Activated CD4-positive, alpha-beta memory T cell treated with anti-CD3 and anti-CD28 coated beads, Interleukin-2, amount 10 ng/mL, durations not matched to agents 7 days and 5 days (primary cell): ENCODE results near the gene MYOM1. TPM values are rescaled to one million over a fixed set of nuclear protein-coding genes. Genes with fewer than 3 reads are reported as not detected.
A peak's percentile ranks its signal among the peaks of the same experiment; 100 is the strongest.

Source experiments
- CTCF ChIA-PET: fragments of 350-600 bp; sonication (Branson Sonifier 250); formaldehyde crosslinking; loops from one replicate; lab custom pipeline; 2021; ENCODE audit warnings: antibody characterized with exemption, inconsistent platforms; lab: Charles Lee
- POLR2A ChIA-PET: fragments of 350-600 bp; sonication (Branson Sonifier 250); formaldehyde crosslinking; loops from one replicate; lab custom pipeline; 2021; ENCODE audit warnings: antibody characterized with exemption; lab: Charles Lee
- DNase-seq: peaks from one replicate; pipeline ENCODE4 v3.0.0-alpha.2; 2020
- H3K27ac Mint-ChIP-seq: one replicate; pipeline ENCODE4 v1.8.0; 2021; ENCODE audit warnings: mild to moderate bottlenecking, mixed read lengths
- H3K27me3 Mint-ChIP-seq: one replicate; pipeline ENCODE4 v1.8.0; 2021; ENCODE audit warnings: mixed read lengths
- H3K36me3 Mint-ChIP-seq: one replicate; pipeline ENCODE4 v1.8.0; 2021; ENCODE audit warnings: low read depth, mixed read lengths
- H3K4me1 Mint-ChIP-seq: one replicate; pipeline ENCODE4 v1.8.0; 2021; ENCODE audit warnings: mixed read lengths
- H3K4me3 Mint-ChIP-seq: one replicate; pipeline ENCODE4 v1.8.0; 2021; ENCODE audit warnings: mild to moderate bottlenecking, mixed read lengths
- H3K9me3 Mint-ChIP-seq: one replicate; pipeline ENCODE4 v1.8.0; 2021; ENCODE audit warnings: mixed read lengths
- total RNA-seq, 2 experiments: library from RNA; stranded (reverse); gene quantifications; one replicate each; pipeline ENCODE4 v1.2.3, GENCODE V29; 2021

The MYOM1 gene
- total RNA-seq, 2 experiments from 2014 or later, result 1.7 to 2.4 TPM

DNA sequence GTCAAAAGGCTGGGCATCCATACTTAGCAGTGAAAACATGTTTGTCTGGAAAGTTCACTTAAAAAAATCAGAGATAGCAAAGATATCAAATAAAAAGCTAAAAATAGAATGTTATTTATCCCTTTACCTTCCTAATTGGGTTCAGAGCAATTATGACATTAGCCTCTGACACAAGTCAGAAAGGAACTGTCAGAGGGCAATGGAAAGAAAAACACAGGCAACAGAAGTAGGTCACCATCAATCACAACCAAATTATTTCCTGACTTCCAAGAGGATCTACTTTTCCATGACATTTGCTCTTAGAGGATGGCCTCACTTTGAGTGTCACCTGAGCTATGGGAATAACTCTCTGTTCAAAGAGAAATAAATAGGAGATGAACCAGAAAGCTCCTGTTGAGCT is 27.5 kb downstream of the MYOM1 start:
- CTCF ChIA-PET, result interaction anchor here (1.0 kb wide), 1 partner anchor 10 kb away, joined by 3 read pairs; no protein-coding TSS in a partner anchor
- H3K9me3 Mint-ChIP-seq, result no peaks in the 10 kb centered on the region
- no peak overlapping the region for H3K4me3 Mint-ChIP-seq
- H3K27me3 Mint-ChIP-seq, result peaks cover 8% of the 10 kb centered on the region
- no peak overlapping the region for H3K27ac Mint-ChIP-seq
- H3K4me1 Mint-ChIP-seq, result no peaks in the 10 kb centered on the region
- POLR2A ChIA-PET, result interaction anchor here (0.9 kb wide), 1 partner anchor 548 kb away, joined by 3 read pairs; no protein-coding TSS in a partner anchor
- DNase-seq, result no peak
- no peaks in the 10 kb centered on the region for H3K36me3 Mint-ChIP-seq

DNA sequence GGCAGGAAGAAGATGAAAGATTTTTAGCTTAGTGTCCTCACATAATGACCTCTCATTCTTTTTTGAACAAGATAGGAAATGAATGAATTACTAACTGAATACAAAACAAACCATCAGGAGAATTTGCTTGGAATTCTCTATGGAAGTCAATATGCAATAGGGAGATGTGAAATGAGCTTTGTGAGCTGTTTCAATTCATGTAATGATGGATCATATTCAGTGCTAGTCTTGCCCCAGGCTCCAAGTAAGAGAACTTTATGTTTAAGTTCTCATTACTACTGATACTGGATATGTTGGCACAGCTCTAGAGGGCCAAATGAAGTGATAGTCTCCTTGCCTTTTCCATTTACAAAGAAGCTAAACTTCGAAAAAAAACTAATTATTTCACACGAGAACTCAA is 29.2 kb downstream of the MYOM1 start:
- no peaks in the 10 kb centered on the region for H3K4me1 Mint-ChIP-seq
- CTCF ChIA-PET, result no interaction called here
- peaks cover 8% of the 10 kb centered on the region for H3K27me3 Mint-ChIP-seq
- H3K27ac Mint-ChIP-seq, result no peak overlapping the region
- H3K9me3 Mint-ChIP-seq, result no peaks in the 10 kb centered on the region
- no peak for DNase-seq
- POLR2A ChIA-PET, result no interaction called here
- no peak overlapping the region for H3K4me3 Mint-ChIP-seq
- no peaks in the 10 kb centered on the region for H3K36me3 Mint-ChIP-seq

DNA sequence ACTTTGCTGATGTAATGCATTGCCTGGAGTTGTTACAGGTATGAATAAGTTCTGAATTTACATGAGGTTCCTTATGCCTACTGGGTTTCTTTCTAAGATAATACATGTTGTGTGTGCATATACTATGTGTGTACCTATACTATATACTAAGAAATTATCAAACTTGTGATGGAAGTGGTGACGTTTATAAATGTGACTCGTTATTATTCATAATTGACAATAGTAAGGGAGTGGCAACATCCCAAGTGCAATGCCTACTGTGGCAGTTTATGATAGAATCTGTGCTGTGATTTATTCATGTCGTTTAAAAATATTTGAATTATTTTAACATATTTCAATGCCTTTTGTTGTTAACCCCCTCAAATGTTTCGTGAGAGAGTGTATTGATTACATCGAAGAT is 29.9 kb downstream of the MYOM1 start:
- Mint-ChIP-seq H3K36me3 (no peaks in the 10 kb centered on the region), H3K4me1 (no peaks in the 10 kb centered on the region), H3K4me3 (no peak overlapping the region), H3K9me3 (no peaks in the 10 kb centered on the region), H3K27me3 (peaks cover 3% of the 10 kb centered on the region), H3K27ac (no peak overlapping the region)
- ChIA-PET CTCF (no interaction called here), POLR2A (no interaction called here)
- no peak for DNase-seq

DNA sequence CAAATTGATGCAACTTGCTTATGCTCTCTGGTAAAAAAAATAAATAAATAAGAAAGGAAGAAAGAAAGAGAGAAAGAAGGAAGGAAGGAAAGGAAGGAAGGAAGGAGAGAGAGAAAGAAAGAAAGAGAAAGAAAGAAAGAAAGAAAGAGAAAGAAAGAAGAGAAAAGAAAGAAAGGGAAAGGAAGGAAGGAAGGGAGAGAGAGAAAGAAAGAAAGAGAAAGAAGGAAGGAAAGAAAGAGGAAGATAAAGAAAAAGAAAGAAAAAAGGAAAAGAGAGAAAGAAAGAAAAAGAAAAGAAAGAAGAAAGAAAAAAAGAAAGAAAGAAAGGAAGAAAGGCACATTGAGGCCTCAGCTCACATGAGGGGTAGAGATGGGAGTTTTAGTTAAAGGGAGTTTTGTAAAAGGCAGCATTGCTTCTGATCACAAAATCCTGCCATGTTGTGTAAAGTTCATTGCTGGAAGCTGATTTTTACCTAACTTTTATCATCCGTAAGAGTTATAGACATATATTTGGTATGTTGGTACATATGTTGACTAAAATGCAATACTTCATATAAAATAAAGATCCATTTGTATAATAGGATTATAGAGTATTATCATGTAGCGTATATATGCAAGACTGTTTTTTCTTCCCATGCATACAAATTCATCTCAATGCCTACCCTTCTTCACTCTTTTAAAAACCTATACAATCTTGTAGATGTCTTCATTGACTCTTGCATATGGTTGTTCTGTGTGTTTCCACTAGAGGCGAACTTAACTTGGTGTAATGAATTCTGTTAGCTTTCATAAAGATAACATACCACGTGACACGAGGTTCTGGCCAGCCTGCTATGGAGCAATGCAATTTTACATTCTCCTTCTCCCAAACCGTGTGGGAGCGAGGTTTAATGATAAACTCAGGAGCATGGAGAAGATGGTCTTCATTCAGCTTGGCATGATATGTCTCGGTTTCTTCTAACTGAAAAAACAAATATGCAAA is 32.8 kb downstream of the MYOM1 start:
- H3K4me1 Mint-ChIP-seq, result no peaks in the 10 kb centered on the region
- H3K27me3 Mint-ChIP-seq, result no peaks in the 10 kb centered on the region
- POLR2A ChIA-PET, result interaction anchor here (0.6 kb wide), 2 partner anchors 115 to 215 kb away, joined by 3 read pairs; no protein-coding TSS in a partner anchor
- no peaks in the 10 kb centered on the region for H3K9me3 Mint-ChIP-seq
- no peak overlapping the region for H3K4me3 Mint-ChIP-seq
- DNase-seq, result no peak
- H3K36me3 Mint-ChIP-seq, result no peaks in the 10 kb centered on the region
- no peak overlapping the region for H3K27ac Mint-ChIP-seq
- CTCF ChIA-PET, result interaction anchor here (1.3 kb wide), 1 partner anchor 58 kb away, joined by 3 read pairs; no protein-coding TSS in a partner anchor

DNA sequence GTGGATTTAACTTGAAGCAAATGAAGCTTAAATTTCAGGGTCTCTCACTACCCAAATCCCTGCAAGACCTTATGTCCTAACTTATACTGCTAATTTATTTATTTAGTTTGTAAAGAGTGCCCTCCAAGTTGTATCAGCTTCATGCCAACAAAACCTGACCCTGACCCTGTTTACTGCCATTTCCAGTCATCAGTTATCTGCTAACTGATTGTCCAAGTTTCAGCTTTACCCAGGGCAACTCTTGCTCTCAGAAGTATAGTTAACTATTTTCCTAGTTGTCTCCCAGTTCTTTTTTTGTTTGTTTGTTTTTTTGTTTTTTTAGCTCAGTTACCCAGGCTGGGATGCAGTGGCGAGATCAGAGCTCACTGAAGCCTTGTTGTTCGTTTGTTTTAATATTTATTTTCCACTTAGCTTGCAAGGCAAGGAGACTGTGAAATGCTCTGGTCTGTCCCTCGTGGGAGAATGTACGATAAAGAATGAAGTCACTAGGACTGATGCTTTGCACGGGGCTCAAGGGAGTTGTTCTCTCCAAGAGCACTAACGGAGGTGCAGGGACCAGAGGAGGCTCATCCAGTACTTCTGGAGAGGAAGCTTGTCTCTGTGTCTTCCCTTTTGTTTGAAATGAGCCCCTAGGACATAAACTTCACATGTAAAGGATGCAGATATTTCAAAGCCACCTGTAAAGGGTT is 35.3 kb downstream of the MYOM1 start:
- no peak overlapping the region for H3K27ac Mint-ChIP-seq
- no peaks in the 10 kb centered on the region for H3K4me1 Mint-ChIP-seq
- ChIA-PET POLR2A (no interaction called here), CTCF (interaction anchor here (0.7 to 1.3 kb wide), 3 partner anchors 37 to 61 kb away, joined by 3 read pairs; no protein-coding TSS in a partner anchor)
- H3K4me3 Mint-ChIP-seq, result no peak overlapping the region
- no peaks in the 10 kb centered on the region for H3K9me3 Mint-ChIP-seq
- no peaks in the 10 kb centered on the region for H3K27me3 Mint-ChIP-seq
- no peak for DNase-seq
- no peaks in the 10 kb centered on the region for H3K36me3 Mint-ChIP-seq

DNA sequence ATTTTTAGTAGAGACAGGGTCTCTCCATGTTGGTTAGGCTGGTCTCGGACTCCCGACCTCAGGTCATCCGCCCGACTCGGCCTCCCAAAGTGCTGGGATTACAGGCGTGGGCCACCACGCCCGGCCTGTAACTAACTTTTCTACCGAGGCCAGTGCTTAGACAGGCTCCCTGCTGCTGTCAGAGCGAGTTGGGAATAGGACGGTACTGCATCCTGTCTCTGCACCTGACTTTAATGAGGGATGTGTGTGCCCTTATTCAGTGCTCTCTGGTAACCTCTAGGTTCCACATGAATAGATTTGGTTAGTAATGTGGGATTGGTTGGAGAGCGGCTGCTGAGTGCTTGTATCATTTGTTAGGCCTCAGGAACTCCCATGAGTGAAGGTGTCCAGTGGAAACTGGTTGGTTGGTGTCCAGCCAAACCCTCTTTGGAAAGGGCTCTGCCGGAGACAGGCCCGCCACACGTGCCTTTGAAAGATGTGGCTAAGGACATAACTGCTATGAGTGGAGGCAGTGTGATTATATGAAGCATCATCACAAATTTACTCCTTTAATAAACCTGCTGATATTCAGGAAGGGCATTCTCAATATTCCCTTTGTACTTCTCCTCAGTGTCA is 36.6 kb downstream of the MYOM1 start:
- H3K27ac Mint-ChIP-seq, result no peak overlapping the region
- no peaks in the 10 kb centered on the region for H3K9me3 Mint-ChIP-seq
- ChIA-PET POLR2A (no interaction called here), CTCF (interaction anchor here (0.7 to 1.2 kb wide), 2 partner anchors 62 to 79 kb away, joined by 3 to 4 read pairs; no protein-coding TSS in a partner anchor)
- H3K4me1 Mint-ChIP-seq, result no peaks in the 10 kb centered on the region
- no peak for DNase-seq
- no peaks in the 10 kb centered on the region for H3K27me3 Mint-ChIP-seq
- no peak overlapping the region for H3K4me3 Mint-ChIP-seq
- H3K36me3 Mint-ChIP-seq, result no peaks in the 10 kb centered on the region

DNA sequence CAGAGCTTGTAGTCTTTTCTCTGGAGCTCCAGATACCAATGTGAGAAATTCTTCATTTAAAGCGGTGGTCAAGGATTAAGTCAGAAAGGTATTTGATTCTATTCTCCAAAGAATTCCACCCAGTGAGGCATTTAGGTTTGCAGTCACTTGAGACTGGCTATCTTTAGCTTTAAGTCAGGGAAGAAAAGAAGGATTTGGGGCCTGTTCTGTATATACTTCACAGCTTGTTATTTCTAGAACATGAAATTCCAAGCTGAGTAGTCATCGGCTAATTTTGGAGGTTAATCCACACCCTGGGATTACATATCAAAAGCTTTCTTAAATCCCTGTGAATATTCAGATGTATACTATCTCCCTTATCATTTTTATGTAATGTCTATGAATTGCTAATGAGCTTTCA is 39.4 kb downstream of the MYOM1 start:
- no peak for DNase-seq

DNA sequence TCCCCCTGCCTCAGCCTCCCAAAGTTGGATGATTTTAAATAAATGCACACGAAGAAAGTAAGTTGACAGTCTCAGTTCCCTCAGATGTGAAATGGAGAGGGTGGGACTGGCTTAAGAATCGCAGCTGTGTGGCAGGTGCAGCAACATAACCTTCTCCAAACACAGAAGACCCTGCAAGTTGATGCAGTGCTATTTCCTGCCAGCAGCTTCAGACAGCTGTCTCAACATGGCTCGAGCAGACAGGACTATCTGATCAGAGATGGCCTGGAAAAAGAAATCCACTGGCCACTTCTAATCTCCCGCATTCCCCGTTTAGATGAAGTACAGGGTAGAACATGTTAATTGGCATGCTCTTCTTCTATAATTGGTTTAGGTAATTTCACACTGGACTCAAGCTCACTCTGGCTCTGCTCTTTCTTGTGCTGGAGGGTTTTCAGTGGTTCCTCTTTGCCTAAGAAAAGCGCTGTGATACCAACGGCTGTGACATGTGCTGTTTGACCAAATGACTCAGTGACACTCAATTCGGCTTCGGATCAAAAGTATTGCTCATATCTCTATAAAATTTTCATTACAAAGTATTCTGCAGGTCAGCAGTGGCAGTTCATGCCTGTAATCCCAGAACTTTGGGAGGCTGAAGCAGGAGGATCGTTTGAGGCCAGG is 40.2 kb downstream of the MYOM1 start:
- Mint-ChIP-seq H3K4me3 (no peak overlapping the region), H3K27me3 (no peaks in the 10 kb centered on the region), H3K4me1 (no peaks in the 10 kb centered on the region), H3K27ac (no peak overlapping the region), H3K36me3 (no peaks in the 10 kb centered on the region), H3K9me3 (no peaks in the 10 kb centered on the region)
- DNase-seq, result no peak
- CTCF ChIA-PET, result interaction anchor here (0.6 to 1.9 kb wide), 5 partner anchors 28 to 143 kb away, joined by 3 to 5 read pairs (median 4); no protein-coding TSS in a partner anchor
- POLR2A ChIA-PET, result interaction anchor here (1.1 kb wide), 1 partner anchor 67 kb away, joined by 3 read pairs; the partner anchor contains the start of gene MYL12A

More for the DNA sequence above, 39.4 kb downstream of the MYOM1 start:
- ChIA-PET CTCF (interaction anchor here (0.6 to 1.9 kb wide), 5 partner anchors 29 to 143 kb away, joined by 3 to 5 read pairs (median 4); no protein-coding TSS in a partner anchor), POLR2A (no interaction called here)
- H3K4me3 Mint-ChIP-seq, result no peak overlapping the region
- no peaks in the 10 kb centered on the region for H3K27me3 Mint-ChIP-seq
- H3K27ac Mint-ChIP-seq, result no peak overlapping the region
- no peaks in the 10 kb centered on the region for H3K9me3 Mint-ChIP-seq
- no peaks in the 10 kb centered on the region for H3K36me3 Mint-ChIP-seq
- no peaks in the 10 kb centered on the region for H3K4me1 Mint-ChIP-seq

DNA sequence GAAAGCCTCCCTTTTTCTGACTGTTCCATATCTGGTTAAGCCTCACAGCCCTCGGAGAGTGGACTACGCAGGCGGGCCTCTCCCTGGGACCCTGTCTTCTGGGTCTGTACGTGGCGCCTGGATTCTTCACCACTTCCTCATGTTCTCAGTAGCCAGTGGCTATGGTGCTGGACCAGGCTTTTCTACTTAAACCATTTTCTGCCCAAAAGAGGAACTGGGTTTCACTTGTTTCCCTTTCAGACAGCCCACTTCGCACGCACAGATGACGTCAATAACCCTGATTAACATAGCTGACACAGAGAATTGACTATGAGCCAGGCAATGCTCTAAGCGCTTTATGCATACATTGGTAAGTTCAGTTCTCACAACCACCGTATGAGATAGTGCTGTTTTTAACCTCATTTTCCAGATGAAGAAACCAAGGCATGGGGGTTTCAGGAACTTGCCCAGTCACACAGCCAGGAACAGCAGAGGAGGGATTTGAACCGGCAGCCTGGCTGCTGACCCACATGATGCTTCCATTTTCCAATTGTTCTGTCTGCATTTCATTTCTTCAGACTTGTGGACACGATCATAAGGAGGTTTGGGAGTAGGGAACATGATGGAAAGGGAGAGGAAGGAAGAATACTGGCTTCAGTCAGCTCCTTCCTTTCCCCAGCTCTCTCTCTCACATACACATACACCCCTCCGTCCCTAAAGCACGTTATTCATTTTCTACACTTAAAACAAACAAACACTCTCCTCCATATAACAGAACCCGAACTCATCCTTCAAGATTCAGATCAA is 41.7 kb downstream of the MYOM1 start:
- no peaks in the 10 kb centered on the region for H3K36me3 Mint-ChIP-seq

DNA sequence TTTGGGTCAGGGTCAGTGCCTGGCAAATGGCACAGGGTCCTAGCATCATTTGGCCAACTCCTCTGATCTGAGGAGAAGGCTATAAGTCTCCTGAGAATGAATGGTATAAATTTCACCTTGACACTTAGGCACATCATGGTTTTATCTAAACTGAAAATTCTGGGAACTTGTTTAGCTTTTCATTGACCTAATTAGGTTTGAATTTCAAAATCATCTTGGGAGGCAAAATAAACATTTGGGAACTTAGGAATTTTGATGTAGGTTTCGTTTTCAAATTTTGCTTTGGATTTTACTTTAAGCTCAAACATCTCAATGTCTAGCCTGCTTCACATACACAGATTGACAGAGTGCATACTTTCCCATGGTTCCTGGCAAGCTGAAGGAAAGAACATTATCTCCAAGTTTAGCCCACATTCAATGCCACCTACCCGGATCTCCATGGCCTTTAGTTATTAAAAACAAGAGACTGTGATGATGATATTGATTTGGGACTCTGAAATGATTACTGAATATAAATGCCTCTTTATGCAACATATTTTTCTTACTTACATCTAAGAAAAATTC is 44.5 kb downstream of the MYOM1 start:
- DNase-seq, result no peak
- Mint-ChIP-seq H3K4me1 (peaks cover 3% of the 10 kb centered on the region), H3K9me3 (no peaks in the 10 kb centered on the region), H3K4me3 (no peak overlapping the region), H3K36me3 (no peaks in the 10 kb centered on the region), H3K27me3 (no peaks in the 10 kb centered on the region), H3K27ac (no peak overlapping the region)
- CTCF ChIA-PET, result interaction anchor here (1.5 kb wide), 1 partner anchor 181 kb away, joined by 3 read pairs; no protein-coding TSS in a partner anchor
- POLR2A ChIA-PET, result no interaction called here

More for the DNA sequence above, 41.7 kb downstream of the MYOM1 start:
- DNase-seq, result peak; percentile 20
- Mint-ChIP-seq H3K27ac (no peak overlapping the region), H3K9me3 (no peaks in the 10 kb centered on the region), H3K4me1 (peaks cover 3% of the 10 kb centered on the region), H3K4me3 (no peak overlapping the region), H3K27me3 (no peaks in the 10 kb centered on the region)
- ChIA-PET POLR2A (no interaction called here), CTCF (interaction anchor here (1.5 kb wide), 1 partner anchor 68 kb away, joined by 4 read pairs; no protein-coding TSS in a partner anchor)

DNA sequence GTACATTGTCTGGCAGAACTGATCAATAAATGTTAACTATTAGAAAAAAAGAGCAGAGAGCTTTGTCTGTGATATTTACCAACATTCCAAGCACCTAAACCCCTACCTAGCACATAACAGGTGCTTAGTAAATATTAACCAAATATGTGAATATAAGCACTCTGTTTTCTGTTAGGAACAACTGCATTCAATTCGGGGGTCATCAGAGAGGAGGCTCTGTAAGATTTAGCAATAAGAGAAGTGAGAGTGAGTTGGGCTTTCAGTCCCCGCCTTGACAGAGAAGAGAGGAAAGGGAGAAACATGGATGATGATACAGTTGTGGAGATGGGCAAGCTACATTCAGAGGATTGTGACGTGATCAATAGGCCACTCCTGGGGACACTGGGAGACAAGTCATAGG is 47.7 kb downstream of the MYOM1 start:
- no peaks in the 10 kb centered on the region for H3K27me3 Mint-ChIP-seq
- no peak overlapping the region for H3K4me3 Mint-ChIP-seq
- POLR2A ChIA-PET, result no interaction called here
- H3K9me3 Mint-ChIP-seq, result no peaks in the 10 kb centered on the region
- peaks cover 3% of the 10 kb centered on the region for H3K4me1 Mint-ChIP-seq
- no peaks in the 10 kb centered on the region for H3K36me3 Mint-ChIP-seq
- DNase-seq, result no peak
- H3K27ac Mint-ChIP-seq, result no peak overlapping the region
- CTCF ChIA-PET, result no interaction called here
